GM19025 (cell line): Measurements from ENCODE around the gene PPA1.
"Not testable (repeated sequence)": the region's sequence is repeated elsewhere in the genome, so short reads cannot be mapped to it uniquely, and the experiment has no call there.

Experiments used
- ATAC-seq: cut with Tn5 transposase; IDR thresholded peaks from one replicate; pipeline ENCODE4 v1.9.1; 2021; ENCODE audit warnings: mild to moderate bottlenecking, low read depth, moderate library complexity; ENCODE audit not compliant: unreplicated experiment

Gene PPA1

DNA sequence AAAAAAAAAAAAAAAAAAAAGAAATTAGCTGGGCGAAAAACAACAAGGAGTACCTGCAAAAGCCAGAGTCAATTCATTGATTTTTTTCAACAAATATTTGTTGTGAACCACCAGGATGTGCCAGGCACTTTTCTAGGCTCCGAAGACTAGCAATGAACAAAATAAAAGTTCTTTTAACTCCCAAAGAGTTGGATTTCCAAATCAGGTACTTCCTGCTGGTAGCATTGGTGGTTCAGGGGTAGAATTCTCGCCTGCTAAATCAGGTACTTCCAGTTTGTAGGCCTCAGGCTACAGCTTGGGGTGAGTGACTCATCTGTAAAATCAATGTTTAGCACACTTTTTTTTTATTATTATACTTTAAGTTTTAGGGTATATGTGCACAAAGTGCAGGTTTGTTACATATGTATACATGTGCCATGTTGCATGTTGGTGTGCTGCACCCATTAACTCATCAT, 10.9 kb downstream of the PPA1 start:
- ATAC-seq, result no peak

GRCh38 chr10:70221030-70221429, 12.2 kb downstream of the PPA1 start:
- ATAC-seq, result no peak

- no peak for ATAC-seq
Observed at GRCh38 chr10:70212879-70213278, 20.4 kb downstream of the PPA1 start.

- ATAC-seq, result no peak
Observed at GRCh38 chr10:70212277-70212676, 21.0 kb downstream of the PPA1 start.

- ATAC-seq, result no peak
Observed at GRCh38 chr10:70206762-70207161, 26.5 kb downstream of the PPA1 start.

- no peak for ATAC-seq
Observed at GRCh38 chr10:70201105-70201504, 32.1 kb downstream of the PPA1 start.

- no peak for ATAC-seq
Observed at GRCh38 chr10:70198696-70199466, 34.3 kb downstream of the PPA1 start.

DNA sequence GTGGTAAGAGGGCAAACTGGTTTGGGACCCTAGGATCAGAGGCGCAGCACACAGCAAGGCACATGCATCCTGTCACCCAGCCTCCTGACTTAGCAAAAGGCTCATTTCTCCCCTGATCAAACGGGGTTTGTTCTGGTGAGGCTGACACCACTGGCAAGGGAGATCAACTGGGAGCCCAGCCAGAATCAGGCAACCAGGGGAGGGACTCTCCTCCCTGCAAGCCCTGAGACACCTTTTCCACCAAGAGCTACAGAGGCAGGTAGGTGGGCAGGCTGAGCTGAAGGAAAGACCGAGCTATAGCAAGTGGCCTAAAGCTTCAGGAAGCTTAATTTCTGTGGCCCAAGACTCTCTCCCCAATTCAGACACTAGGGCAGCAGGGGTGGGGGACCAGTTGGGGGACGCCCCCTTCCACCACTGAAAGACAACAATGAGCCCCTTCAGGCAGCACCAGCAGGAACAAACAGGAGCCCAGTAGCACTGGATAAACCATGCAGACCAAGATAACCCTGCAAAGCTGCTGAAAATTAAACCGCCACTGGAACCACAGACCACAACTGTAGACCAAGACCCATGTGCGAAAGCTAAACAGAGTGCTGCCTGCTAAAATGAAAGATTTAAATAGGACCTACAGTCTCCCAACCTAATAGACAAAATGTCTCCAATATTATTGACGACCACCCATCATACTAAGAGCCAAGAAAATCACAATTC, 35.8 kb downstream of the PPA1 start:
- ATAC-seq, result no peak

GRCh38 chr10:70193391-70193844, 39.8 kb downstream of the PPA1 start:
- no peak for ATAC-seq

GRCh38 chr10:70192326-70192968, 40.8 kb downstream of the PPA1 start:
- ATAC-seq, result no peak

- no peak for ATAC-seq
Observed at GRCh38 chr10:70191972-70192305, 41.3 kb downstream of the PPA1 start.

- no peak for ATAC-seq
Observed at GRCh38 chr10:70191161-70191971, 41.9 kb downstream of the PPA1 start.

- no peak for ATAC-seq
Observed at GRCh38 chr10:70190581-70190980, 42.6 kb downstream of the PPA1 start.

- ATAC-seq, result no peak
Observed at GRCh38 chr10:70190102-70190501, 43.1 kb downstream of the PPA1 start.

DNA sequence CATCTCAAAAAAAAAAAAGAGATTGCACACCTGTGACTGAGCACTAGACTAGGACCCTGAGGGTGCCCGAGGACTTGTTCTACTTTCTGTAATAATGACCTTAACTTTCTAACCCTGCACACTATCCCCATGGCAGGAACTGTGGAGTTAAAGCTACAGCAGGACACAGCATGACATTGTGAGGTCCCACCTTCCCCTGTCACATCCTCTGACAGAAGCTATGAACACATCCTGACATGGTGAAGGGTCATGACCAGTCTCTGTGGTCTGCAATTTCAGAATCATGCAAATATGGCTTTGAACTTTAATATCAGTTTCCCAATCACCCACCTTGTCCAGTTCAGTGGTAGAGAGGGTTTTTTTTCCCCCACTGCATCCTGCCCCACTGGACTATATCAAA, 44.5 kb downstream of the PPA1 start:
- no peak for ATAC-seq

GRCh38 chr10:70186571-70186970, 46.7 kb downstream of the PPA1 start:
- no peak for ATAC-seq

- no peak for ATAC-seq
Observed at GRCh38 chr10:70186090-70186489, 47.1 kb downstream of the PPA1 start.

DNA sequence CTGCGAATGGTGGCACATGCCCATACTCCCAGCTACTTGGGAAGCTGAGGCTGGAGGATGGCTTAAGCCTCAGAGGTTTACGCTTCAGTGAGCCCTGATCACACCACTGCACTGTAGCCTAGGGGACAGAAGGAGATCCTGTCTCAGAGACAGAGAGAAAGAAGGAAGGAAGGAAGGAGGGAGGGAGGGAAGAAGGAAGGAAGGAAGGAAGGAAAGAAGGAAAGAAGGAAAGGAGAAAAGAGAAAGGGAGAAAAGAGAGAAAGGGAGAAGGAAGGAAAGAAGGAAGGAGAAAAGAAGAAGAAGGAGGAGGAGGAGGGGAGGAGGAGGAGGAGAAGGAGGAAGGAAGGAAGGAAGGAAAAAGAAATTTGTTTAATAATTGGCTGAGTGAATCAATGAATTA, 49.9 kb downstream of the PPA1 start:
- ATAC-seq, result no peak

DNA sequence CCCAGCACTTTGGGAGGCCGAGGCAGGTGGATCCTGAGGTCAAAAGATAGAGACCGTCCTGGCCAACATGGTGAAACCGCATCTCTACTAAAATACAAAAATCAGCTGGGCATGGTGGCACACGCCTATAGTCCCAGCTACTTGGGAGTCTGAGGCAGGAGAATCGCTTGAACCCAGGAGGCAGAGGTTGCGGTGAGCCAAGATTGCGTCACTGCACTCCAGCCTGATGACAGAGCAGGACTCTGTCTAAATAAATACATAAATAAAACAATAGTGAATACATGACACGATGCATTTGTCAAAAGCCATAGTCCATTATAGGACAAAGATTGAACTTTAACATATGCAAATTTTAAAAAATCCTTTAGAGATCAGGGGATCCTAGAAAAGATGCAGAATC, 54.0 kb downstream of the PPA1 start:
- not testable (repeated sequence) for ATAC-seq

DNA sequence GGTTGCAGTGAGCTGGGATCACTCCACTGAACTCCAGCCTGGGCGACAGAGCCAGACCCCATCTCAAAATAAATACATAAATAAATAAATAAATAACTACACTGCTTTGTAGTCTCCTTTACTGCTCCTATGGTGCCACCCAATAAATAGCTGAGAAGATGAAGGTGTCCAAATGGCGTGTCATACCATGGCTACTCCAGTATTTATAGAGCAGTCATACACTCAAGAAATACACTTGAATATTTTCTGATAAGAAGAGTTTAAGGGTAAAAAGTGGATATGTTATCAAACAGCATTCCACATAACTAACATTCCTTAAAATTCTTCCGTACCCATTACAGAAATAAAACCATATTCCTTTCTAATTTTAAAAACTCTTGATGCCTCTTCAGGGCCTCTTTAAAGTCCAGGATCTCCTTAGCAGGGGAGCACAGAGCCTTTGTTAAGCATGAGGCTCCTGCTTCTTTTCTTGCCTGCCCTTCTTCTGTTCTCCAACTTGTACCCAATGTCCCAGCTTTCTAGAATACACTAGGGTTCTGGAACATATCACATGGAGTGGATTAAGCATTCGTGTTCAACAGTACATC, 55.0 kb downstream of the PPA1 start:
- no peak for ATAC-seq
